Activated CD8-positive, alpha-beta memory T cell treated with anti-CD3 and anti-CD28 coated beads, Interleukin-2, amount 10 ng/mL, durations not matched to agents 7 days and 5 days (primary cell): Measurements from ENCODE around the gene CKM. TPM values are rescaled to one million over a fixed set of nuclear protein-coding genes. Genes with fewer than 3 reads are reported as not detected.

Experiments
- ATAC-seq: fragments of 150-1000 bp; cut with Tn5 transposase; one replicate; pipeline ENCODE4 v1.10.0; 2021; ENCODE audit warnings: moderate library complexity
- CTCF ChIA-PET: fragments of 350-600 bp; sonication (Branson Sonifier 250); formaldehyde crosslinking; loops from one replicate; lab custom pipeline; 2021; ENCODE audit warnings: antibody characterized with exemption; lab: Charles Lee
- DNase-seq: peaks from one replicate; pipeline ENCODE4 v3.0.0-alpha.2; 2020
- H3K27ac Mint-ChIP-seq: one replicate; pipeline ENCODE4 v1.8.0; 2021; ENCODE audit warnings: mild to moderate bottlenecking, mixed read lengths
- H3K27me3 Mint-ChIP-seq: one replicate; pipeline ENCODE4 v1.8.0; 2021; ENCODE audit warnings: mixed read lengths
- H3K36me3 Mint-ChIP-seq: one replicate; pipeline ENCODE4 v1.8.0; 2021; ENCODE audit warnings: mild to moderate bottlenecking, mixed read lengths
- H3K4me1 Mint-ChIP-seq: one replicate; pipeline ENCODE4 v1.8.0; 2021; ENCODE audit warnings: mixed read lengths
- H3K4me3 Mint-ChIP-seq: one replicate; pipeline ENCODE4 v1.8.0; 2021; ENCODE audit warnings: mild to moderate bottlenecking, moderate library complexity, mixed read lengths
- H3K9me3 Mint-ChIP-seq: one replicate; pipeline ENCODE4 v1.8.0; 2022; ENCODE audit warnings: low read depth, mixed read lengths
- total RNA-seq, 2 experiments: library from RNA; stranded (reverse); gene quantifications; one replicate each; pipeline ENCODE4 v1.2.3, GENCODE V29; 2021

CKM gene
- total RNA-seq, 2 experiments from 2014 or later, result not detected

- H3K27me3 Mint-ChIP-seq, result no peaks in the 10 kb centered on the region
- H3K4me1 Mint-ChIP-seq, result no peaks in the 10 kb centered on the region
- no peak overlapping the region for H3K27ac Mint-ChIP-seq
- H3K9me3 Mint-ChIP-seq, result no peaks in the 10 kb centered on the region
- CTCF ChIA-PET, result no interaction called here
- peaks cover 5% of the 10 kb centered on the region for H3K36me3 Mint-ChIP-seq
- ATAC-seq (no peak), DNase-seq (no peak)
- H3K4me3 Mint-ChIP-seq, result no peak overlapping the region
These were observed 31.7 kb upstream of the CKM start for GRCh38 chr19:45354241-45354842.

GRCh38 chr19:45352914-45353796 is 30.5 kb upstream of the CKM start:
- ATAC-seq, result no peak
- DNase-seq, result no peak
- CTCF ChIA-PET, result no interaction called here
- Mint-ChIP-seq H3K9me3 (no peaks in the 10 kb centered on the region), H3K27me3 (no peaks in the 10 kb centered on the region), H3K36me3 (peaks cover 5% of the 10 kb centered on the region), H3K4me3 (no peak overlapping the region), H3K4me1 (no peaks in the 10 kb centered on the region), H3K27ac (no peak overlapping the region)

DNA sequence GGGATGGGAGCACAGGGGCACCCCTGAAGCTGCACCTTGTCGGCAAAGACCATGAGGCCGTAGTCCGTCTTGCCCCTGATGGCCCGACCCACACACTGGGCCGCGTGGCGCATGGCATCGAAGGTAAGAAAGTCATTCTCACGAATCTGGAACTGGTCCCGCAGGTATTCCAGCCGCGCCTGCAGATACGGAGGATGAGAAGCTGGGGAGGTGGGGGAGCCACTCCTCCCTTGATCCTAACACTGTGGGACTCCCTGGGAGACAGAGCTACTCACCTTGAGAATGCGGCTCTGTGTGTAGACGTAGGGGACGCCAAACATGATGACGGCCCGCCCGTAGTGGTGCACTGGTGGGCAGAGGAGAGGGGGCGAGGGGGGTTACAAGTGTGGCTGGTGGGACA is 29.8 kb upstream of the CKM start:
- no peaks in the 10 kb centered on the region for H3K9me3 Mint-ChIP-seq
- H3K27ac Mint-ChIP-seq, result no peak overlapping the region
- ATAC-seq (no peak), DNase-seq (no peak)
- H3K36me3 Mint-ChIP-seq, result peaks cover 5% of the 10 kb centered on the region
- no peaks in the 10 kb centered on the region for H3K27me3 Mint-ChIP-seq
- no peak overlapping the region for H3K4me3 Mint-ChIP-seq
- H3K4me1 Mint-ChIP-seq, result no peaks in the 10 kb centered on the region
- CTCF ChIA-PET, result no interaction called here

- no peaks in the 10 kb centered on the region for H3K27me3 Mint-ChIP-seq
- ATAC-seq (no peak), DNase-seq (no peak)
- CTCF ChIA-PET, result no interaction called here
- no peak overlapping the region for H3K4me3 Mint-ChIP-seq
- peaks cover 5% of the 10 kb centered on the region for H3K36me3 Mint-ChIP-seq
- H3K9me3 Mint-ChIP-seq, result no peaks in the 10 kb centered on the region
- H3K27ac Mint-ChIP-seq, result no peak overlapping the region
- no peaks in the 10 kb centered on the region for H3K4me1 Mint-ChIP-seq
These were observed 29.4 kb upstream of the CKM start for GRCh38 chr19:45352062-45352461.

GRCh38 chr19:45351401-45351952 is 28.8 kb upstream of the CKM start:
- H3K27ac Mint-ChIP-seq, result no peak overlapping the region
- H3K36me3 Mint-ChIP-seq, result peaks cover 5% of the 10 kb centered on the region
- DNase-seq (no peak), ATAC-seq (no peak)
- H3K4me3 Mint-ChIP-seq, result no peak overlapping the region
- no peaks in the 10 kb centered on the region for H3K4me1 Mint-ChIP-seq
- CTCF ChIA-PET, result no interaction called here
- H3K27me3 Mint-ChIP-seq, result no peaks in the 10 kb centered on the region
- no peaks in the 10 kb centered on the region for H3K9me3 Mint-ChIP-seq

- H3K27me3 Mint-ChIP-seq, result peaks cover 5% of the 10 kb centered on the region
- H3K9me3 Mint-ChIP-seq, result no peaks in the 10 kb centered on the region
- DNase-seq (no peak), ATAC-seq (no peak)
- no peak overlapping the region for H3K27ac Mint-ChIP-seq
- no peak overlapping the region for H3K4me3 Mint-ChIP-seq
- no peaks in the 10 kb centered on the region for H3K4me1 Mint-ChIP-seq
- CTCF ChIA-PET, result no interaction called here
- H3K36me3 Mint-ChIP-seq, result peaks cover 3% of the 10 kb centered on the region
These were observed 27.9 kb upstream of the CKM start for GRCh38 chr19:45350477-45351058.

DNA sequence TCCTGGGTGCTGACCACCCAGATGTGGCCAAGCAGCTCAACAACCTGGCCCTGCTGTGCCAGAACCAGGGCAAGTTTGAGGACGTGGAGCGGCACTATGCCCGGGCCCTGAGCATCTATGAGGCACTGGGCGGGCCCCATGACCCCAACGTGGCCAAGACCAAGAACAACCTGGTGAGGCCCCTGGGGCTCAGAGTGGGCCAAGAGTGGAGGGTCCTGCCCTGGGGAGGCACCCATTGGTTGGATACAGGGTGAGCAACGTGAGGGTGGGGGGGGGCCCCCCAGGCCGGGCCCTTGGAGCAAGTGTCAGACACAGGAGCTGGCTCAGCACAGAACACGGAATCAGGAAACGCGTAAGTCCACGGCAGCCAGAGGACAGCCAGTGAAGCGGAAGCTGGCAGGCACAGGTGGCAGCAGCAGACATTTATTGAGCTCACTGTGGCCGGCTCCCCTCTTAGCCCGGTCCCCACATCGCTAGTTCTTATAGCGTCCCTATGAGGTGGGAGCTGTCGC is 26.8 kb upstream of the CKM start:
- Mint-ChIP-seq H3K27ac (no peak overlapping the region), H3K36me3 (no peaks in the 10 kb centered on the region), H3K4me1 (no peaks in the 10 kb centered on the region), H3K27me3 (peaks cover 8% of the 10 kb centered on the region), H3K4me3 (no peak overlapping the region), H3K9me3 (no peaks in the 10 kb centered on the region)
- DNase-seq, result no peak
- CTCF ChIA-PET, result interaction anchor here (0.6 kb wide), 1 partner anchor 569 kb away, joined by 3 read pairs; no protein-coding TSS in a partner anchor
- no peak for ATAC-seq

GRCh38 chr19:45349126-45349415 is 26.4 kb upstream of the CKM start:
- CTCF ChIA-PET, result no interaction called here
- Mint-ChIP-seq H3K27me3 (peaks cover 8% of the 10 kb centered on the region), H3K36me3 (no peaks in the 10 kb centered on the region)

GRCh38 chr19:45348367-45349125 is 25.9 kb upstream of the CKM start:
- peaks cover 11% of the 10 kb centered on the region for H3K27me3 Mint-ChIP-seq
- no peaks in the 10 kb centered on the region for H3K36me3 Mint-ChIP-seq
- ATAC-seq (no peak), DNase-seq (no peak)
- H3K27ac Mint-ChIP-seq, result no peak overlapping the region
- H3K4me3 Mint-ChIP-seq, result no peak overlapping the region
- no peaks in the 10 kb centered on the region for H3K4me1 Mint-ChIP-seq
- H3K9me3 Mint-ChIP-seq, result no peaks in the 10 kb centered on the region
- CTCF ChIA-PET, result interaction anchor here (1.5 kb wide), 1 partner anchor 11 kb away, joined by 6 read pairs; no protein-coding TSS in a partner anchor

More at GRCh38 chr19:45349126-45349415, 26.4 kb upstream of the CKM start:
- no peak overlapping the region for H3K4me3 Mint-ChIP-seq
- H3K27ac Mint-ChIP-seq, result no peak overlapping the region
- DNase-seq, result no peak
- H3K4me1 Mint-ChIP-seq, result no peaks in the 10 kb centered on the region
- no peak for ATAC-seq
- H3K9me3 Mint-ChIP-seq, result no peaks in the 10 kb centered on the region

GRCh38 chr19:45347570-45348366 is 25.1 kb upstream of the CKM start:
- H3K4me3 Mint-ChIP-seq, result no peak overlapping the region
- no peak overlapping the region for H3K27ac Mint-ChIP-seq
- CTCF ChIA-PET, result interaction anchor here (1.5 kb wide), 1 partner anchor 10 kb away, joined by 6 read pairs; no protein-coding TSS in a partner anchor
- H3K36me3 Mint-ChIP-seq, result no peaks in the 10 kb centered on the region
- DNase-seq (no peak), ATAC-seq (no peak)
- H3K27me3 Mint-ChIP-seq, result peaks cover 12% of the 10 kb centered on the region
- no peaks in the 10 kb centered on the region for H3K4me1 Mint-ChIP-seq
- no peaks in the 10 kb centered on the region for H3K9me3 Mint-ChIP-seq

DNA sequence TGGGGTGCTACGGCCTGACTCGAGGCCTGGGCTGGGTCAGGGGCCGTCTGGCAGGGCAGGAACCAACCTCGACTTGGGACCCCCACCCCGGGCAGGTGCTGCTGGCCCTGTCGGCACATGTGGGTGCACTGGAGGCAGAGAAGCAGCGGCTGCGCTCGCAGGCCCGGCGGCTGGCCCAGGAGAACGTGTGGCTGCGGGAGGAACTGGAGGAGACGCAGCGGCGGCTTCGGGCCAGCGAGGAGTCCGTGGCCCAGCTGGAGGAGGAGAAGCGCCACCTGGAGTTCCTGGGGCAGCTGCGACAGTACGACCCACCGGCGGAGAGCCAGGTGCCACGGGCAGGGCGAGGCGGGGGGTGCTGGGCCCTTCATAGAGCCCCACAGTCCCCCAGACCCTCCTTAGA is 23.8 kb upstream of the CKM start:
- Mint-ChIP-seq H3K27me3 (peaks cover 12% of the 10 kb centered on the region), H3K9me3 (no peaks in the 10 kb centered on the region), H3K4me1 (no peaks in the 10 kb centered on the region), H3K36me3 (no peaks in the 10 kb centered on the region), H3K4me3 (no peak overlapping the region), H3K27ac (no peak overlapping the region)
- ATAC-seq (no peak), DNase-seq (no peak)
- CTCF ChIA-PET, result no interaction called here

GRCh38 chr19:45345506-45345860 is 22.8 kb upstream of the CKM start:
- H3K4me3 Mint-ChIP-seq, result no peak overlapping the region
- H3K27ac Mint-ChIP-seq, result no peak overlapping the region
- CTCF ChIA-PET, result no interaction called here
- peaks cover 12% of the 10 kb centered on the region for H3K27me3 Mint-ChIP-seq
- no peak for DNase-seq
- H3K36me3 Mint-ChIP-seq, result no peaks in the 10 kb centered on the region
- no peaks in the 10 kb centered on the region for H3K9me3 Mint-ChIP-seq
- no peak for ATAC-seq
- H3K4me1 Mint-ChIP-seq, result no peaks in the 10 kb centered on the region
